ENCODE measurements around the gene TMEM219. TPM values are rescaled to one million over a fixed set of nuclear protein-coding genes. Genes with fewer than 3 reads are reported as not detected.

The TMEM219 gene
- total RNA-seq, 4 donors from 2014 or later, result 78.4 to 135 (median 110) TPM

DNA sequence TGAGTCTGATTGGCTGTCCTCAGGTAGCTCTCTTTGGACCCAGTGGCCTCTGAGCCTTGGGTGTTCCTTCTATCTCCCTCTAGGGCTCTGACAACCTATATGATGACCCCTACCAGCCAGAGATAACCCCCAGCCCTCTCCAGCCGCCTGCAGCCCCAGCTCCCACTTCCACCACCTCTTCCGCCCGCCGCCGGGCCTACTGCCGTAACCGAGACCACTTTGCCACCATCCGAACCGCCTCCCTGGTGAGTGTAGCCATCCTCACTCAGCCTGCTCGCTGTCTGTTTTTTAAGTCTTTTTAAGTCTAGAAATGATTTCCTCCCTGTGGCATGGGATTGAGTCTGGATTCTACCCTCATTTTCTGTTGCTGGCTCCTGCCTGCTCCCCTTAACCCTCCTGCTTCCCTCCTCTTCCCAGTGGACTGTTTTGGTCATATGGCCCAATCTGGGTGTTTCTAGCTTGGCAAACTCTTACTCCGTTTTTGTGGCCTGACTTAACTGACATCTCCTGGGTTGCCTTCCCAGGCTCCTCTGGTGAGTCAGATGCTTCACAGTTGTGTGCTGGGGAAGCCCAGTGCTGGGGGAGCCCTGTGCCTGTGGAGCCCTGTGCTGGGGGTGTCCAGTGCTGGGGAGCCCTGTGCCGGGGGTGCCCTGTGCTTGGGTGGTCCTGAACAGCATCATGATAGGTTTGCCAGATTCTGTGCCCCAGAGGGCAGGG, 21.7 kb downstream of the TMEM219 start:
- ATAC-seq (ENCODE audit: low FRiP score) (no peak), DNase-seq (ENCODE audit: low spot score) (no peak)
- TF ChIP-seq, protein P1, sequence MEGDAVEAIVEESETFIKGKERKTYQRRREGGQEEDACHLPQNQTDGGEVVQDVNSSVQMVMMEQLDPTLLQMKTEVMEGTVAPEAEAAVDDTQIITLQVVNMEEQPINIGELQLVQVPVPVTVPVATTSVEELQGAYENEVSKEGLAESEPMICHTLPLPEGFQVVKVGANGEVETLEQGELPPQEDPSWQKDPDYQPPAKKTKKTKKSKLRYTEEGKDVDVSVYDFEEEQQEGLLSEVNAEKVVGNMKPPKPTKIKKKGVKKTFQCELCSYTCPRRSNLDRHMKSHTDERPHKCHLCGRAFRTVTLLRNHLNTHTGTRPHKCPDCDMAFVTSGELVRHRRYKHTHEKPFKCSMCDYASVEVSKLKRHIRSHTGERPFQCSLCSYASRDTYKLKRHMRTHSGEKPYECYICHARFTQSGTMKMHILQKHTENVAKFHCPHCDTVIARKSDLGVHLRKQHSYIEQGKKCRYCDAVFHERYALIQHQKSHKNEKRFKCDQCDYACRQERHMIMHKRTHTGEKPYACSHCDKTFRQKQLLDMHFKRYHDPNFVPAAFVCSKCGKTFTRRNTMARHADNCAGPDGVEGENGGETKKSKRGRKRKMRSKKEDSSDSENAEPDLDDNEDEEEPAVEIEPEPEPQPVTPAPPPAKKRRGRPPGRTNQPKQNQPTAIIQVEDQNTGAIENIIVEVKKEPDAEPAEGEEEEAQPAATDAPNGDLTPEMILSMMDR (IDR thresholded peaks at IDR 0.05), result no peak

DNA sequence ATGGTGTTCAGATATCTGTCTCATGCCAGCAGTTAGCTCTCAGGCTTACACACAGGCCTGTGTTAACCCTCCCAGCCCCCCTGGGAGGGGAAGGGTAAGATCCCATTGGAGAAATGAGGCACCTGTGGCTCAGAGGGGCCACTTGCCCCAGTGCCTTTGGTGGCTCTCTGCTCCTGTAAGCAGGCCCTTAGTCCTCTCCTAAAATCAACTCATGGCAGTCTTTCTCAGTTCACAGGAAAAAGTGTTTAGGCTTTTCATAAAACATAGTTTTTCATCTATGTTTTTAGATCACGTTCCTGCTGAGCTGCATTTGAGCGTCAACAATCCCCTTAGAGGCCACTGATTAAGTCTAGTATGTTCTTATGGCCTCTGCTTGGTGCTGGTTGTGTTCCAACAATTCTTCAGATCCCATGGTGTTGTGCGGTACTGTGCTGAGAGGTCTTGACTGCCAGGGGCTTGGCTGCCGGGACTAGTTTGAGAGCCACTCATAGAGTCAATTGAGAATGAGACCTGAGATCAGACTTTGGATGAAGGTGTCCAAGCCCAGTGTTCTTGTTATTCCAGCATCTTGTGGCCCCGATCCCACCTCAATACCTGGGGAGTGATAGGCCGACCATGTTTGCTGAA, 22.4 kb downstream of the TMEM219 start:
- no peak for ATAC-seq (ENCODE audit: low FRiP score)
- no peak for DNase-seq (ENCODE audit: low spot score)
- TF ChIP-seq, protein P1 (IDR thresholded peaks at IDR 0.05), result no peak

DNA sequence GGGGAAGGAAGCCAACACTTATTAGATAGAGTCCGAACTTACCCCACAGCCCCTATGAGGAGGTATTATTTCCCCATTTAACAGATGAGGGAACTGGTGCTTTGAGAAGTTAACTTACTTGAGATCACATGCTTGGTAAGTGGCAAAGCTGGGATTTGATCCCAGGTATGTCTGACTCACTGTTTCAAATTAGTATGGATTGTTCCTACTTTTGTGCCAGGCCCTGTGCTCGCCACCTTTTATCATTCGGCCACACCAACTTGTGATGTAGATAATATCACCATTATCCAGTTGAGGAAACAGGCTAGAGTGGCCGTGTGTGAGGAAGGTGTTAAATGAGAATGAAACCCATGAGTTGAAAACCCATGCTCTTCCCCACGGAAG, 22.9 kb downstream of the TMEM219 start:
- no peak for DNase-seq (ENCODE audit: low spot score)
- ATAC-seq (ENCODE audit: low FRiP score), result no peak
- TF ChIP-seq, protein P1 (IDR thresholded peaks at IDR 0.05), result no peak

DNA sequence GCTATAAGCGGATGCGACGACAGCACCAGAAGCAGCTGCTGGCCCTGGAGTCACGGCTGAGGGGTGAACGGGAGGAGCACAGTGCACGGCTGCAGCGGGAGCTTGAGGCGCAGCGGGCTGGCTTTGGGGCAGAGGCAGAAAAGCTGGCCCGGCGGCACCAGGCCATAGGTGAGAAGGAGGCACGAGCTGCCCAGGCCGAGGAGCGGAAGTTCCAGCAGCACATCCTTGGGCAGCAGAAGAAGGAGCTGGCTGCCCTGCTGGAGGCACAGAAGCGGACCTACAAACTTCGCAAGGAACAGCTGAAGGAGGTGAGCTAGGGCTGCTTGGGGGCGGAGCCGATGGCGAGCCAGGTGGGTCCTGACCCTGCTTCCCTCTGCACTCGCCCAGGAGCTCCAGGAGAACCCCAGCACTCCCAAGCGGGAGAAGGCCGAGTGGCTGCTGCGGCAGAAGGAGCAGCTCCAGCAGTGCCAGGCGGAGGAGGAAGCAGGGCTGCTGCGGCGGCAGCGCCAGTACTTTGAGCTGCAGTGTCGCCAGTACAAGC, 23.5 kb downstream of the TMEM219 start:
- ATAC-seq (ENCODE audit: low FRiP score) (no peak), DNase-seq (ENCODE audit: low spot score) (no peak)
- TF ChIP-seq, protein P1 (IDR thresholded peaks at IDR 0.05), result no peak

DNA sequence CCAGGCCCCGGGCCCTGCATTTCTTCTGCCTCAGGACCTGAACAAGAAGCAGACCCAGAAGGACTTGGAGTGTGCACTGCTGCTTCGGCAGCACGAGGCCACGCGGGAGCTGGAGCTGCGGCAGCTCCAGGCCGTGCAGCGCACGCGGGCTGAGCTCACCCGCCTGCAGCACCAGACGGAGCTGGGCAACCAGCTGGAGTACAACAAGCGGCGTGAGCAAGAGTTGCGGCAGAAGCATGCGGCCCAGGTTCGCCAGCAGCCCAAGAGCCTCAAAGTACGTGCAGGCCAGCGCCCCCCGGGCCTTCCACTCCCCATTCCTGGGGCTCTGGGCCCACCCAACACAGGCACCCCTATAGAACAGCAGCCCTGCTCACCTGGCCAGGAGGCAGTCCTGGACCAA, 24.4 kb downstream of the TMEM219 start:
- TF ChIP-seq, protein P1 (IDR thresholded peaks at IDR 0.05), result no peak
- ATAC-seq (ENCODE audit: low FRiP score) (no peak), DNase-seq (ENCODE audit: low spot score) (no peak)

DNA sequence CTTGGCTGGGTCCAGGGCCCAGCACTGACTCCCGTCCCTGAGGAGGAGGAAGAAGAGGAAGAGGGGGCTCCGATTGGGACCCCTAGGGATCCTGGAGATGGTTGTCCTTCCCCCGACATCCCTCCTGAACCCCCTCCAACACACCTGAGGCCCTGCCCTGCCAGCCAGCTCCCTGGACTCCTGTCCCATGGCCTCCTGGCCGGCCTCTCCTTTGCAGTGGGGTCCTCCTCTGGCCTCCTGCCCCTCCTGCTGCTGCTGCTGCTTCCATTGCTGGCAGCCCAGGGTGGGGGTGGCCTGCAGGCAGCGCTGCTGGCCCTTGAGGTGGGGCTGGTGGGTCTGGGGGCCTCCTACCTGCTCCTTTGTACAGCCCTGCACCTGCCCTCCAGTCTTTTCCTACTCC, 25.1 kb downstream of the TMEM219 start:
- ATAC-seq (ENCODE audit: low FRiP score) (no peak), DNase-seq (ENCODE audit: low spot score) (no peak)
- TF ChIP-seq, protein P1 (IDR thresholded peaks at IDR 0.05), result no peak

Data from omental fat pad (tissue), 4 donors.